Mesendoderm (in vitro differentiated cells): Measurements from ENCODE around the gene GPR151.
A peak's percentile ranks its signal among the peaks of the same experiment; 100 is the strongest.

ENCODE experiments used
- DNase-seq: peaks from one replicate; pipeline ENCODE4 v3.0.0; 2013
- H2AK5ac ChIP-seq: 2 replicates; pipeline ENCODE4 v1.6.1; 2013; ENCODE audit warnings: low read length, inconsistent platforms
- H2BK120ac ChIP-seq: 2 replicates; pipeline ENCODE4 v1.6.1; 2013; ENCODE audit warnings: low read depth, mild to moderate bottlenecking, low read length, moderate library complexity, mixed read lengths
- H2BK15ac ChIP-seq: replicated peaks from 2 replicates; pipeline ENCODE4 v1.6.1; 2013; ENCODE audit warnings: low read depth, mild to moderate bottlenecking, moderate library complexity
- H2BK5ac ChIP-seq: 2 replicates; pipeline ENCODE4 v1.6.1; 2013; ENCODE audit warnings: low read length, inconsistent platforms
- H3K18ac ChIP-seq: 2 replicates; pipeline ENCODE4 v1.6.1; 2013; ENCODE audit warnings: mild to moderate bottlenecking, low read length, mixed read lengths
- H3K23ac ChIP-seq: one replicate; pipeline ENCODE4 v1.6.1; 2013; ENCODE audit warnings: low read length
- H3K27ac ChIP-seq: 2 replicates; pipeline ENCODE4 v1.5.1; 2013; ENCODE audit warnings: low read depth, mild to moderate bottlenecking, inconsistent platforms, low read length, moderate library complexity
- H3K27me3 ChIP-seq: 2 replicates; pipeline ENCODE4 v1.6.1; 2013; ENCODE audit warnings: low read length, control low read depth, mild to moderate bottlenecking, inconsistent platforms; ENCODE audit not compliant: insufficient read depth, poor library complexity
- H3K36me3 ChIP-seq: 2 replicates; pipeline ENCODE4 v1.6.1; 2013; ENCODE audit warnings: low read length, inconsistent platforms; ENCODE audit not compliant: control insufficient read depth, insufficient read depth
- H3K4ac ChIP-seq: one replicate; pipeline ENCODE4 v1.6.1; 2013; ENCODE audit warnings: low read depth, mild to moderate bottlenecking, low read length, moderate library complexity
- H3K4me1 ChIP-seq: 2 replicates; pipeline ENCODE4 v1.6.1; 2013; ENCODE audit warnings: low read depth, low read length, inconsistent platforms; ENCODE audit not compliant: control insufficient read depth
- H3K4me2 ChIP-seq: 2 replicates; pipeline ENCODE4 v1.6.1; 2013; ENCODE audit warnings: low read length
- H3K4me3 ChIP-seq: 2 replicates; pipeline ENCODE4 v1.5.1; 2013; ENCODE audit warnings: mild to moderate bottlenecking, low read length
- H3K56ac ChIP-seq: one replicate; pipeline ENCODE4 v1.6.1; 2013; ENCODE audit warnings: low read length
- H3K79me1 ChIP-seq: 2 replicates; pipeline ENCODE4 v1.6.1; 2013; ENCODE audit warnings: low read length, inconsistent platforms
- H3K79me2 ChIP-seq: 2 replicates; pipeline ENCODE4 v1.6.1; 2013; ENCODE audit warnings: mild to moderate bottlenecking, low read length; ENCODE audit not compliant: control insufficient read depth, insufficient read depth
- H3K9ac ChIP-seq: 2 replicates; pipeline ENCODE4 v1.6.1; 2013; ENCODE audit warnings: low read length, inconsistent platforms
- H4K5ac ChIP-seq: one replicate; pipeline ENCODE4 v1.6.1; 2013; ENCODE audit warnings: low read length
- H4K8ac ChIP-seq: one replicate; pipeline ENCODE4 v1.6.1; 2013; ENCODE audit warnings: low read depth, mild to moderate bottlenecking, control low read depth, low read length, moderate library complexity
- WGBS: extraction: QIAGEN DNeasy Blood & Tissue Kit; methylation state at CpG from one replicate; pipeline ENCODE4 v1.1.7; 2013; ENCODE audit warnings: low lambda C conversion rate, missing lambda C conversion rate; ENCODE audit not compliant: insufficient coverage; ENCODE audit errors: extremely low coverage; 5-methylcytosine and 5-hydroxymethylcytosine counted together

GPR151 gene

GRCh38 chr5:146533260-146533857 is 17.4 kb upstream of the GPR151 start:
- peak; percentile 84 for DNase-seq
- no peak overlapping the region for H3K4me2 ChIP-seq
- no peak overlapping the region for H3K4me3 ChIP-seq
- H3K36me3 ChIP-seq: no peaks in the 10 kb centered on the region
- H2AK5ac ChIP-seq: no peak overlapping the region
- WGBS: no CpG with 5 or more reads among the region's 7 CpGs
- H3K56ac ChIP-seq: no peak overlapping the region
- H2BK5ac ChIP-seq: no peak overlapping the region
- no peak overlapping the region for H3K9ac ChIP-seq
- no peak overlapping the region for H3K23ac ChIP-seq
- no peak overlapping the region for H3K4ac ChIP-seq
- H3K18ac ChIP-seq: no peak overlapping the region
- H4K5ac ChIP-seq: no peak overlapping the region
- H3K4me1 ChIP-seq: no peaks in the 10 kb centered on the region
- no peak overlapping the region for H3K27ac ChIP-seq
- H3K27me3 ChIP-seq: no peaks in the 10 kb centered on the region
- no peaks in the 10 kb centered on the region for H3K79me2 ChIP-seq
- no peaks in the 10 kb centered on the region for H3K79me1 ChIP-seq
- no peak overlapping the region for H4K8ac ChIP-seq
- H2BK15ac ChIP-seq: no peak overlapping the region
- no peak overlapping the region for H2BK120ac ChIP-seq

GRCh38 chr5:146529984-146530383 is 14.0 kb upstream of the GPR151 start:
- no CpG with 5 or more reads among the region's 2 CpGs for WGBS
- no peak overlapping the region for H3K4ac ChIP-seq
- no peak overlapping the region for H3K18ac ChIP-seq
- no peak overlapping the region for H3K23ac ChIP-seq
- H2AK5ac ChIP-seq: no peak overlapping the region
- H4K8ac ChIP-seq: no peak overlapping the region
- H4K5ac ChIP-seq: no peak overlapping the region
- H3K4me3 ChIP-seq: no peak overlapping the region
- no peak overlapping the region for H3K27ac ChIP-seq
- H3K36me3 ChIP-seq: no peaks in the 10 kb centered on the region
- no peaks in the 10 kb centered on the region for H3K79me1 ChIP-seq
- H3K79me2 ChIP-seq: no peaks in the 10 kb centered on the region
- H3K9ac ChIP-seq: no peak overlapping the region
- no peaks in the 10 kb centered on the region for H3K4me1 ChIP-seq
- no peak overlapping the region for H2BK15ac ChIP-seq
- no peak overlapping the region for H3K4me2 ChIP-seq
- no peak for DNase-seq
- H2BK5ac ChIP-seq: no peak overlapping the region
- H2BK120ac ChIP-seq: no peak overlapping the region
- H3K27me3 ChIP-seq: no peaks in the 10 kb centered on the region
- H3K56ac ChIP-seq: no peak overlapping the region

GRCh38 chr5:146528236-146528635 is 12.2 kb upstream of the GPR151 start:
- Histone ChIP-seq H3K27ac (no peak overlapping the region), H2BK5ac (no peak overlapping the region), H3K4ac (no peak overlapping the region), H3K4me2 (no peak overlapping the region), H3K4me1 (no peaks in the 10 kb centered on the region), H3K56ac (no peak overlapping the region), H3K36me3 (no peaks in the 10 kb centered on the region), H3K9ac (no peak overlapping the region), H2BK15ac (no peak overlapping the region), H3K27me3 (no peaks in the 10 kb centered on the region), H4K8ac (no peak overlapping the region), H2AK5ac (no peak overlapping the region), H3K18ac (no peak overlapping the region), H3K23ac (no peak overlapping the region), H3K4me3 (no peak overlapping the region), H3K79me1 (no peaks in the 10 kb centered on the region), H4K5ac (no peak overlapping the region), H3K79me2 (no peaks in the 10 kb centered on the region), H2BK120ac (no peak overlapping the region)
- WGBS: no CpG with 5 or more reads among the region's 4 CpGs
- DNase-seq: no peak

GRCh38 chr5:146527785-146528184 is 11.8 kb upstream of the GPR151 start:
- H3K27me3 ChIP-seq: no peaks in the 10 kb centered on the region
- H3K36me3 ChIP-seq: no peaks in the 10 kb centered on the region
- no peak overlapping the region for H3K18ac ChIP-seq
- no peaks in the 10 kb centered on the region for H3K79me2 ChIP-seq
- no peak overlapping the region for H3K27ac ChIP-seq
- H2BK5ac ChIP-seq: no peak overlapping the region
- H3K9ac ChIP-seq: no peak overlapping the region
- no peak overlapping the region for H3K4ac ChIP-seq
- H3K4me3 ChIP-seq: no peak overlapping the region
- H2AK5ac ChIP-seq: no peak overlapping the region
- no peak overlapping the region for H4K8ac ChIP-seq
- WGBS: no CpG with 5 or more reads among the region's 3 CpGs
- H3K4me2 ChIP-seq: no peak overlapping the region
- no peaks in the 10 kb centered on the region for H3K4me1 ChIP-seq
- no peak for DNase-seq
- no peak overlapping the region for H3K56ac ChIP-seq
- H4K5ac ChIP-seq: no peak overlapping the region
- no peak overlapping the region for H2BK120ac ChIP-seq
- no peaks in the 10 kb centered on the region for H3K79me1 ChIP-seq
- no peak overlapping the region for H2BK15ac ChIP-seq
- H3K23ac ChIP-seq: no peak overlapping the region

- Histone ChIP-seq H3K4ac (no peak overlapping the region), H3K79me2 (no peaks in the 10 kb centered on the region), H3K9ac (no peak overlapping the region), H2AK5ac (no peak overlapping the region), H3K27me3 (no peaks in the 10 kb centered on the region), H4K5ac (no peak overlapping the region), H3K56ac (no peak overlapping the region), H3K79me1 (no peaks in the 10 kb centered on the region), H3K23ac (no peak overlapping the region), H2BK15ac (no peak overlapping the region), H3K4me1 (no peaks in the 10 kb centered on the region), H3K18ac (no peak overlapping the region), H2BK5ac (no peak overlapping the region), H3K36me3 (no peaks in the 10 kb centered on the region), H4K8ac (no peak overlapping the region), H3K4me2 (no peak overlapping the region), H2BK120ac (no peak overlapping the region), H3K27ac (no peak overlapping the region), H3K4me3 (no peak overlapping the region)
- no CpG with 5 or more reads among the region's 3 CpGs for WGBS
- no peak for DNase-seq
Measured at GRCh38 chr5:146523698-146524097, 7.7 kb upstream of the GPR151 start.

GRCh38 chr5:146521403-146522106 is 5.6 kb upstream of the GPR151 start:
- no peak overlapping the region for H2BK15ac ChIP-seq
- no peak for DNase-seq
- no peak overlapping the region for H4K5ac ChIP-seq
- WGBS: no CpG with 5 or more reads among the region's 8 CpGs
- no peak overlapping the region for H3K9ac ChIP-seq
- no peak overlapping the region for H3K56ac ChIP-seq
- no peak overlapping the region for H2BK5ac ChIP-seq
- H3K4ac ChIP-seq: no peak overlapping the region
- H3K23ac ChIP-seq: no peak overlapping the region
- H4K8ac ChIP-seq: no peak overlapping the region
- no peaks in the 10 kb centered on the region for H3K27me3 ChIP-seq
- no peak overlapping the region for H3K4me2 ChIP-seq
- no peak overlapping the region for H2AK5ac ChIP-seq
- H3K27ac ChIP-seq: no peak overlapping the region
- H3K36me3 ChIP-seq: no peaks in the 10 kb centered on the region
- no peaks in the 10 kb centered on the region for H3K79me2 ChIP-seq
- no peak overlapping the region for H3K18ac ChIP-seq
- peaks cover under 1% of the 10 kb centered on the region for H3K4me1 ChIP-seq
- H2BK120ac ChIP-seq: no peak overlapping the region
- no peak overlapping the region for H3K4me3 ChIP-seq
- no peaks in the 10 kb centered on the region for H3K79me1 ChIP-seq
